Measurements from ENCODE around the gene MGAT5B.

GRCh38 chr17:76844485-76844829, 23.7 kb upstream of the MGAT5B start:
- TF ChIP-seq, protein P1, sequence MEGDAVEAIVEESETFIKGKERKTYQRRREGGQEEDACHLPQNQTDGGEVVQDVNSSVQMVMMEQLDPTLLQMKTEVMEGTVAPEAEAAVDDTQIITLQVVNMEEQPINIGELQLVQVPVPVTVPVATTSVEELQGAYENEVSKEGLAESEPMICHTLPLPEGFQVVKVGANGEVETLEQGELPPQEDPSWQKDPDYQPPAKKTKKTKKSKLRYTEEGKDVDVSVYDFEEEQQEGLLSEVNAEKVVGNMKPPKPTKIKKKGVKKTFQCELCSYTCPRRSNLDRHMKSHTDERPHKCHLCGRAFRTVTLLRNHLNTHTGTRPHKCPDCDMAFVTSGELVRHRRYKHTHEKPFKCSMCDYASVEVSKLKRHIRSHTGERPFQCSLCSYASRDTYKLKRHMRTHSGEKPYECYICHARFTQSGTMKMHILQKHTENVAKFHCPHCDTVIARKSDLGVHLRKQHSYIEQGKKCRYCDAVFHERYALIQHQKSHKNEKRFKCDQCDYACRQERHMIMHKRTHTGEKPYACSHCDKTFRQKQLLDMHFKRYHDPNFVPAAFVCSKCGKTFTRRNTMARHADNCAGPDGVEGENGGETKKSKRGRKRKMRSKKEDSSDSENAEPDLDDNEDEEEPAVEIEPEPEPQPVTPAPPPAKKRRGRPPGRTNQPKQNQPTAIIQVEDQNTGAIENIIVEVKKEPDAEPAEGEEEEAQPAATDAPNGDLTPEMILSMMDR (IDR thresholded peaks at IDR 0.05; ENCODE audit: insufficient read depth, low read depth, low read length), result no peak
- no peak for TF ChIP-seq EZH2 (IDR thresholded peaks at IDR 0.05; ENCODE audit: insufficient read depth, low read length)

Measured in astrocyte (in vitro differentiated cells and primary cell).